SU-DHL-6 (cell line): ENCODE data around the gene MREG.
"Not testable (repeated sequence)": the region's sequence is repeated elsewhere in the genome, so short reads cannot be mapped to it uniquely, and the experiment has no call there.

Experiments
- H2AFZ ChIP-seq: fragments of 200-600 bp; sonication (generic); 2 replicates; pipeline ENCODE4 v1.6.1; 2014; ENCODE audit warnings: low read depth, mild to moderate bottlenecking, moderate library complexity, mixed read lengths, antibody characterized with exemption, low read length; ENCODE audit not compliant: severe bottlenecking
- H3F3A ChIP-seq: fragments of 200-600 bp; shearing (Covaris generic); 2 replicates; pipeline ENCODE4 v1.6.0; 2016; ENCODE audit warnings: antibody characterized with exemption, mild to moderate bottlenecking; ENCODE audit not compliant: insufficient read depth
- H3K27ac ChIP-seq: fragments of 200-600 bp; sonication (generic); 2 replicates; pipeline ENCODE4 v1.5.1; 2016; ENCODE audit warnings: low read depth, mild to moderate bottlenecking, low read length, moderate library complexity, mixed read lengths
- H3K27me3 ChIP-seq: fragments of 200-600 bp; sonication (generic), shearing (Covaris generic); 2 replicates; pipeline ENCODE4 v1.6.0; 2014; ENCODE audit warnings: mild to moderate bottlenecking, low read length
- H3K36me3 ChIP-seq: fragments of 200-600 bp; sonication (generic); 2 replicates; pipeline ENCODE4 v1.6.1; 2014; ENCODE audit warnings: mild to moderate bottlenecking, low read length, mixed read lengths
- H3K4me2 ChIP-seq: fragments of 300-600, 200-600 bp; shearing (Covaris generic), sonication (generic); 2 replicates; pipeline ENCODE4 v1.6.0; 2014; ENCODE audit warnings: low read length, low read depth, mild to moderate bottlenecking; ENCODE audit not compliant: poor library complexity, severe bottlenecking
- H3K4me3 ChIP-seq: fragments of 200-600 bp; sonication (generic); 2 replicates; pipeline ENCODE4 v1.5.1; 2014; ENCODE audit warnings: antibody characterized with exemption, low read length, mild to moderate bottlenecking, mixed read lengths; ENCODE audit not compliant: insufficient read depth, poor library complexity, severe bottlenecking
- H3K79me2 ChIP-seq: fragments of 200-600 bp; sonication (generic); 2 replicates; pipeline ENCODE4 v1.6.1; 2014; ENCODE audit warnings: mild to moderate bottlenecking, low read length, moderate library complexity; ENCODE audit not compliant: insufficient read depth
- H3K9ac ChIP-seq: fragments of 200-600 bp; sonication (generic); 2 replicates; pipeline ENCODE4 v1.7.0; 2014; ENCODE audit warnings: mild to moderate bottlenecking, low read length
- H3K9me2 ChIP-seq: fragments of 200-600 bp; sonication (generic); replicated peaks from 2 replicates; pipeline ENCODE4 v1.6.1; 2014; ENCODE audit warnings: low read length; ENCODE audit not compliant: insufficient read depth
- H3K9me3 ChIP-seq: fragments of 200-600 bp; sonication (generic); 2 replicates; pipeline ENCODE4 v1.6.1; 2014; ENCODE audit warnings: low read length, mixed read lengths; ENCODE audit not compliant: insufficient read depth
- H4K20me1 ChIP-seq: fragments of 200-600 bp; sonication (generic); 2 replicates; pipeline ENCODE4 v1.6.1; 2014; ENCODE audit warnings: low read depth, mild to moderate bottlenecking, antibody characterized with exemption, low read length, moderate library complexity, mixed read lengths
- CTCF ChIP-seq: fragments of 200-600 bp; sonication (generic); IDR thresholded peaks from one replicate; pipeline ENCODE4 v1.5.1; 2017; ENCODE audit warnings: antibody characterized with exemption, mild to moderate bottlenecking, low read length, moderate library complexity; ENCODE audit not compliant: insufficient read depth, poor library complexity, severe bottlenecking
- EZH2phosphoT487 ChIP-seq: fragments of 200-600 bp; sonication (generic), shearing (Covaris generic); conservative IDR thresholded peaks from 2 replicates; pipeline ENCODE4 v1.6.1; 2018; ENCODE audit warnings: mild to moderate bottlenecking, antibody characterized with exemption, low read length, moderate library complexity, mixed read lengths

MREG gene

GRCh38 chr2:215928086-215928485 lies 85.3 kb downstream of the MREG start:
- H3K27ac ChIP-seq = no peak overlapping the region
- no peaks in the 10 kb centered on the region for H3K79me2 ChIP-seq
- no peaks in the 10 kb centered on the region for H3K27me3 ChIP-seq
- H3F3A ChIP-seq = no peaks in the 10 kb centered on the region
- no peak overlapping the region for H3K4me3 ChIP-seq
- no peaks in the 10 kb centered on the region for H4K20me1 ChIP-seq
- TF ChIP-seq CTCF (no peak), EZH2phosphoT487 (no peak)
- no peaks in the 10 kb centered on the region for H3K9me3 ChIP-seq
- H3K4me2 ChIP-seq = no peak overlapping the region
- no peaks in the 10 kb centered on the region for H3K36me3 ChIP-seq
- no peaks in the 10 kb centered on the region for H3K9me2 ChIP-seq
- H2AFZ ChIP-seq = no peak overlapping the region
- no peak overlapping the region for H3K9ac ChIP-seq

- not testable (repeated sequence) for H2AFZ ChIP-seq, H3K4me2 ChIP-seq, H3K27me3 ChIP-seq, H3K4me3 ChIP-seq, H3K9ac ChIP-seq, H3F3A ChIP-seq, H3K27ac ChIP-seq, H3K36me3 ChIP-seq, H3K9me3 ChIP-seq, H3K79me2 ChIP-seq, H3K9me2 ChIP-seq, H4K20me1 ChIP-seq
These were observed 86.4 kb downstream of the MREG start for GRCh38 chr2:215926992-215927391.

GRCh38 chr2:215921895-215922294 lies 91.5 kb downstream of the MREG start:
- Histone ChIP-seq H3K4me3 (no peak overlapping the region), H3K27ac (no peak overlapping the region)

More at GRCh38 chr2:215921895-215922294, 91.5 kb downstream of the MREG start:
- no peak for TF ChIP-seq CTCF
- Histone ChIP-seq H3K9ac (no peak overlapping the region), H3K79me2 (no peaks in the 10 kb centered on the region), H3K4me2 (no peak overlapping the region), H3K9me3 (no peaks in the 10 kb centered on the region), H2AFZ (no peak overlapping the region), H4K20me1 (no peaks in the 10 kb centered on the region), H3K36me3 (no peaks in the 10 kb centered on the region), H3K27me3 (no peaks in the 10 kb centered on the region), H3F3A (no peaks in the 10 kb centered on the region), H3K9me2 (no peaks in the 10 kb centered on the region)
